ENCODE results near the gene ADORA2A. TPM values are rescaled to one million over a fixed set of nuclear protein-coding genes. Genes with fewer than 3 reads are reported as not detected.
A peak's percentile ranks its signal among the peaks of the same experiment; 100 is the strongest.

Gene ADORA2A
- total and polyA plus RNA-seq, 10 of the 15 experiments (the other 5 are each of a cell fraction or from before 2014, with no cell fraction given) = 0.69 to 31.2 (median 18.3) TPM

DNA sequence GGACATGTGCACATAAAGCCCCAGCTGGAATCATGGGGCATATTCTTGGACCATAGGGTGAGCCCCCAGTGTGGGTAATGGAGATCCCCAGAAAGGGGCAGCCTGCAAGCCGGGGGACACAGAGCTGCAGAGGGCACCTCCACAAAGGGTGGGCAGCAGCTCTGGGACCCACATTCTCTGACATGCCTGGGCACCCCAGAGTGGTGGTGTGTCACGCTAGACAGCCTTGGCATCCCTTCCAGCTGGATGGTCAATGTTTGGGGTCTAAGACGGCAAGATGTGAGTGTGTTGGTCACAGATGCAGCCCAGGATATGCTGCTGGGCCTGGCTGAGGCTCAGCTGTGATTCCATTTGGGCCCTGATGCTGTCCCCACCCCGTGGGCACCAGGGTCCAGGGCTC is 9.7 kb downstream of the ADORA2A start:
- 48% methylated on average over 4 of the region's 4 CpGs for WGBS (ENCODE audit: insufficient coverage, insufficient replicate concordance, low lambda C conversion rate, missing lambda C conversion rate)
- no peak overlapping the region for H2AFZ ChIP-seq (ENCODE audit: control insufficient read depth, low read depth, low read length)
- H4K20me1 ChIP-seq (ENCODE audit: control insufficient read depth, insufficient read depth) = no peaks in the 10 kb centered on the region
- H3K9me3 ChIP-seq (replicated peaks; ENCODE audit: control insufficient read depth, insufficient read depth, low read length) = no peaks in the 10 kb centered on the region
- H3K9ac ChIP-seq (ENCODE audit: control insufficient read depth, insufficient read depth, low read length) = peak overlapping the region; percentile 45; the same call in 1 of the 2 replicates
- peaks cover 11 to 34% of the 10 kb centered on the region in 2 experiments for H3K36me3 ChIP-seq (ENCODE audit: control insufficient read depth in 2 of 2, insufficient read depth in 2 of 2, low read length in 1 of 2)
- peak overlapping the region; percentile 84 for H3K4me2 ChIP-seq (ENCODE audit: control insufficient read depth, insufficient read depth)
- intact Hi-C loops (cut with micrococcal nuclease; ENCODE audit: unreplicated experiment) = loop anchor here (10.0 kb wide), 1 partner anchor 112 kb away; no protein-coding TSS in a partner anchor
- TF ChIP-seq SP1 (IDR thresholded peaks at IDR 0.05; ENCODE audit: low read depth, low read length) (no peak), ETV6 (conservative IDR thresholded peaks at IDR 0.05 in 1 of 2, IDR thresholded peaks at IDR 0.05 in 1 of 2; ENCODE audit: borderline replicate concordance in 1 of 2, low read depth in 1 of 2) (no peak), EED (IDR thresholded peaks at IDR 0.05; ENCODE audit: low read depth) (no peak), NR2C2 (IDR thresholded peaks at IDR 0.05; ENCODE audit: borderline replicate concordance, control insufficient read depth, insufficient read length, low read depth) (no peak), RAD21 (IDR thresholded peaks at IDR 0.05; ENCODE audit: insufficient read depth, low read depth, low read length) (no peak), RELA (IDR thresholded peaks at IDR 0.05; ENCODE audit: borderline replicate concordance, partially characterized antibody) (no peak), POU2F2 (IDR thresholded peaks at IDR 0.05; ENCODE audit: borderline replicate concordance, low read depth, low read length) (no peak)
- TF ChIP-seq, protein P1, sequence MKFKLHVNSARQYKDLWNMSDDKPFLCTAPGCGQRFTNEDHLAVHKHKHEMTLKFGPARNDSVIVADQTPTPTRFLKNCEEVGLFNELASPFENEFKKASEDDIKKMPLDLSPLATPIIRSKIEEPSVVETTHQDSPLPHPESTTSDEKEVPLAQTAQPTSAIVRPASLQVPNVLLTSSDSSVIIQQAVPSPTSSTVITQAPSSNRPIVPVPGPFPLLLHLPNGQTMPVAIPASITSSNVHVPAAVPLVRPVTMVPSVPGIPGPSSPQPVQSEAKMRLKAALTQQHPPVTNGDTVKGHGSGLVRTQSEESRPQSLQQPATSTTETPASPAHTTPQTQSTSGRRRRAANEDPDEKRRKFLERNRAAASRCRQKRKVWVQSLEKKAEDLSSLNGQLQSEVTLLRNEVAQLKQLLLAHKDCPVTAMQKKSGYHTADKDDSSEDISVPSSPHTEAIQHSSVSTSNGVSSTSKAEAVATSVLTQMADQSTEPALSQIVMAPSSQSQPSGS (IDR thresholded peaks at IDR 0.05; ENCODE audit: low read length) = no peak
- FAIRE-seq (no peak), DNase-seq (ENCODE audit: low read depth, low spot score) (no peak), ATAC-seq (no peak)
- no TSS peak for BruUV-seq (replicated peaks)
- no peak overlapping the region for H3K4me3 ChIP-seq
- CTCF ChIA-PET = interaction anchor here (1.0 to 19.9 kb wide), 7 partner anchors 10 to 86 kb away, joined by 3 to 332 read pairs (median 7); partner anchors contain the start of gene ADORA2A
- SMC1A ChIA-PET (ENCODE audit: uncharacterized antibody, unreplicated experiment) = interaction anchor here (1.4 to 10.4 kb wide), 9 partner anchors 8 to 89 kb away, joined by 3 to 122 read pairs (median 8); partner anchors contain the start of gene ADORA2A
- in situ Hi-C loops (cut with MboI) = loop anchor here (5.0 kb wide), 1 partner anchor 50 kb away; no protein-coding TSS in a partner anchor
- H3K79me2 ChIP-seq (ENCODE audit: control insufficient read depth, insufficient read depth, low read length) = peaks cover 35% of the 10 kb centered on the region
- peak overlapping the region; percentile 90 for H3K27ac ChIP-seq (ENCODE audit: control insufficient read depth, insufficient read depth)
- RAD21 ChIA-PET (ENCODE audit: unreplicated experiment) = interaction anchor here (1.0 to 8.1 kb wide), 6 partner anchors 14 to 87 kb away, joined by 3 to 111 read pairs (median 3); no protein-coding TSS in a partner anchor
- H3K27me3 ChIP-seq (replicated peaks in 1 of 2; ENCODE audit: control insufficient read depth in 2 of 2, insufficient read depth in 2 of 2, low read length in 1 of 2) = no peaks in the 10 kb centered on the region
- POLR2A ChIA-PET = interaction anchor here (0.6 to 3.3 kb wide), 5 partner anchors 10 to 579 kb away, joined by 5 to 24 read pairs (median 6); partner anchors contain the start of gene ADORA2A
- H3K4me1 ChIP-seq (ENCODE audit: control insufficient read depth, insufficient read depth, low read length) = peaks cover 65% of the 10 kb centered on the region
